ENCODE results near the gene VCX. TPM values are rescaled to one million over a fixed set of nuclear protein-coding genes. Genes with fewer than 3 reads are reported as not detected.

The VCX gene
- total and polyA plus RNA-seq, 2 of the 13 experiments (the other 11 are each of a cell fraction or from before 2014, with no cell fraction given) = not detected

GRCh38 chrX:7876957-7877356 lies 34.0 kb downstream of the VCX start:
- DNase-seq (ENCODE audit: low spot score) = no peak
- POLR2A ChIA-PET = no interaction called here
- no peak for TF ChIP-seq ZNF510 (CRISPR knock-in tag; IDR thresholded peaks at IDR 0.05; ENCODE audit: low read depth)
- TF ChIP-seq ZNF546 (CRISPR knock-in tag; conservative IDR thresholded peaks at IDR 0.05) = no peak
- TF ChIP-seq SOX6 (IDR thresholded peaks at IDR 0.05) = no peak
- no peak for TF ChIP-seq SOX6 (CRISPR knock-in tag; IDR thresholded peaks at IDR 0.05)
- TF ChIP-seq EED (CRISPR knock-in tag; IDR thresholded peaks at IDR 0.05) = no peak
- TF ChIP-seq ZFAT (CRISPR knock-in tag; conservative IDR thresholded peaks at IDR 0.05) = no peak
- TF ChIP-seq ZNF616 (CRISPR knock-in tag; IDR thresholded peaks at IDR 0.05; ENCODE audit: low read depth) = no peak
- no peak for TF ChIP-seq RELA (CRISPR knock-in tag; IDR thresholded peaks at IDR 0.05)
- no peak for TF ChIP-seq ZBTB44 (CRISPR knock-in tag; IDR thresholded peaks at IDR 0.05)
- TF ChIP-seq THRA (CRISPR knock-in tag; IDR thresholded peaks at IDR 0.05; ENCODE audit: borderline replicate concordance) = no peak
- no peak for TF ChIP-seq ZNF292 (CRISPR knock-in tag; IDR thresholded peaks at IDR 0.05; ENCODE audit: borderline replicate concordance, low read depth)
- TF ChIP-seq PAXIP1 (CRISPR knock-in tag; conservative IDR thresholded peaks at IDR 0.05) = no peak
- TF ChIP-seq ZNF776 (CRISPR knock-in tag; IDR thresholded peaks at IDR 0.05) = no peak
- no peak for TF ChIP-seq NR2F6 (IDR thresholded peaks at IDR 0.05)
- TF ChIP-seq NR2F6 (CRISPR knock-in tag; IDR thresholded peaks at IDR 0.05) = no peak
- no peak for TF ChIP-seq TOPORS (CRISPR knock-in tag; IDR thresholded peaks at IDR 0.05)
- TF ChIP-seq PBX2 (CRISPR knock-in tag; IDR thresholded peaks at IDR 0.05) = no peak
- no peak for TF ChIP-seq GPN1 (CRISPR knock-in tag; IDR thresholded peaks at IDR 0.05; ENCODE audit: borderline replicate concordance)
- no peak for TF ChIP-seq ZFYVE20 (CRISPR knock-in tag; IDR thresholded peaks at IDR 0.05; ENCODE audit: borderline replicate concordance, low read depth)

More at GRCh38 chrX:7876957-7877356, 34.0 kb downstream of the VCX start:
- H3K4me1 ChIP-seq (ENCODE audit: insufficient read depth, low read length) = no peaks in the 10 kb centered on the region
- CTCF ChIA-PET (ENCODE audit: low intra/inter-chr PET ratio, low total read pairs) = no interaction called here
- no peaks in the 10 kb centered on the region for H4K20me1 ChIP-seq (ENCODE audit: insufficient read depth, low read length)
- H3K9ac ChIP-seq (ENCODE audit: insufficient read depth, low read depth, low read length) = no peak overlapping the region
- WGBS (ENCODE audit: low lambda C conversion rate) = 0% methylated on average over 2 of the region's 2 CpGs
- no peaks in the 10 kb centered on the region for H3K36me3 ChIP-seq (replicated peaks in 1 of 2; ENCODE audit: control insufficient read depth in 1 of 2, insufficient read depth in 2 of 2, low read length in 2 of 2)
- no peaks in the 10 kb centered on the region for H3K79me2 ChIP-seq (ENCODE audit: insufficient read depth, low read length)
- FAIRE-seq (no peak), ATAC-seq (no peak)
- intact Hi-C loops (cut with micrococcal nuclease; ENCODE audit: unreplicated experiment) = no loop called here
- no peak overlapping the region for H3K4me2 ChIP-seq (ENCODE audit: low read depth, low read length)
- H3K27ac ChIP-seq (ENCODE audit: extremely low read length, insufficient read depth, low read length) = no peak overlapping the region
- H3K9me3 ChIP-seq (ENCODE audit: low read length) = no peaks in the 10 kb centered on the region
- no TSS peak for BruUV-seq (replicated peaks)
- no peaks in the 10 kb centered on the region for H3K27me3 ChIP-seq (ENCODE audit: control insufficient read depth in 1 of 2, insufficient read depth in 2 of 2, low read length in 2 of 2)
- no peak overlapping the region for H3K4me3 ChIP-seq (replicated peaks in 1 of 3; ENCODE audit: insufficient read depth in 1 of 3, low read depth in 2 of 3, low read length in 3 of 3)
- in situ Hi-C loops (cut with HindIII; ENCODE audit: extremely low pct_ligation_motif_present, low pct_unique_long_range_greater_than_20kb) = no loop called here
- no peak overlapping the region for H2AFZ ChIP-seq (ENCODE audit: low read length)

Measured in HepG2 (cell line).